ENCODE measurements around the gene CCDC177. TPM values are rescaled to one million over a fixed set of nuclear protein-coding genes. Genes with fewer than 3 reads are reported as not detected.

Gene CCDC177
- total and polyA plus RNA-seq, 9 of the 15 experiments (the other 6 are each of a cell fraction or from before 2014, with no cell fraction given): not detected

DNA sequence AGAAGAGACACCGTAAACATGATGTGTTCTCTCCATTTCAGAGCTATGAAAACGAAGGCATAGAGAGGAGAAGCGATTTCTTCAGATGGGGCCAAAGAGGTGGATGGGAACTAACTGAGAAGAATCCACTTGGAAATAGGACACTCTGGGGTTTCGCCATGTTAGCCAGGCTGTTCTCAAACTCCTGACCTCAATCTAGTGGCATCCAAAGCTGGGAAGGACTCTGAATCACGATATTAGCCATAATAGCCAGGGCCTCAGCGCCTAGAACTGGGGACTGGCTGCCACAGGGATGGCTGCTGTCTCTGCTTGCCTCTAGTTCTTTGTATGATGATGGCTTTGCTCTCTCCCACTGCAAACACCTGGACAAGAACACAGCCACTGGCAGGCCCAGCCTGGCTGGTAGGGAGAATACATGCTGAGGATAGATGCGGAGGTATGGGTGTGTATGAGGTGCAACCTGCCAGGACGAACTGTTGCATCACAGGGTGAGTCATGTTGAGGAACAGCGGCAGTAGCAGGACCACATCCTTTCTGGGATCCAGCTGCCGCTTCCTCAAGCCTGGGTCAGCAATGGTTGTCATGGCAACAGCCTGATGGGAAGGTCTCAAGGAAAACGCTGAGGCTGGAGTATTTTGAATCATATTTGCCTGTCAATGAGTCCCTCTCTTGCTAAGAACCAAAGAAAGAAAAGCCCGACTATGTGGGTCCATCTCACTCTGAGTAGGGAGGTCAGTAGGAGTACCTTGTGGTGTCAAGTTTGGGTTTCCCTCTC is 31.1 kb downstream of the CCDC177 start (continued):
- no peak for TF ChIP-seq ZNF561 (CRISPR knock-in tag; conservative IDR thresholded peaks at IDR 0.05)
- no peak for TF ChIP-seq CCAR2 (IDR thresholded peaks at IDR 0.05; ENCODE audit: low read depth, low read length)
- no peak for TF ChIP-seq TAF9B (IDR thresholded peaks at IDR 0.05; ENCODE audit: partially characterized antibody)

DNA sequence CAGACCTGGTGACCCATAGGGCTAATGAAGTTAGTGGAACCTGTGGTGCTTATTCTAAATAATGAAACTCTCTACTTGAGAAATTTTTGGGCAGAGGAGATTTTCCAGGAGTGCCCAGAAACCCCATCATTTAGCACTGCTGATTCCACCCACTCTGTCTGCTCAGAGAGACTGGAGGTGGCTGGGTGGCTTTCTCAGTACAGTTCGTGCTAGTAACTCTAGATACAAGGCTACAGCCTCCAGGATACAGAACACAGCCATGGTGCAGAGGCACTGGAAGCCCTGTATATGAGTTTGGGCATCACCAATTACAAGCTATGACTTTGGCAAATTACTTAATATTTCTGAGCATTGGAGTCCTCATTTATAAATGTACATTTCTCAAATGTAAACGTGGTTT is 32.4 kb downstream of the CCDC177 start:
- Histone ChIP-seq H3K79me2 (ENCODE audit: control insufficient read depth, insufficient read depth, low read length) (no peaks in the 10 kb centered on the region), H3K9me1 (ENCODE audit: control insufficient read depth, insufficient read depth, low read length) (no peaks in the 10 kb centered on the region), H3K4me2 (ENCODE audit: insufficient read depth, low read length) (no peak overlapping the region), H4K20me1 (replicated peaks; ENCODE audit: control insufficient read depth, insufficient read depth, low read length) (no peaks in the 10 kb centered on the region), H3K36me3 (ENCODE audit: control insufficient read depth, insufficient read depth, low read length) (no peaks in the 10 kb centered on the region), H3K4me3 (no peak overlapping the region), H3K9ac (ENCODE audit: insufficient read depth in 1 of 2, low read depth in 2 of 2, low read length in 2 of 2) (no peak overlapping the region), H3K27me3 (ENCODE audit: control insufficient read depth in 2 of 2, insufficient read depth in 2 of 2, low read length in 2 of 2) (peaks cover 0 to 27% of the 10 kb centered on the region in 2 experiments; a peak in 4 of 5 replicates), H3K4me1 (replicated peaks in 1 of 2; ENCODE audit: control insufficient read depth in 2 of 2, insufficient read depth in 2 of 2, low read length in 2 of 2) (no peaks in the 10 kb centered on the region), H3K9me3 (replicated peaks; ENCODE audit: control insufficient read depth, insufficient read depth, low read depth, low read length) (no peaks in the 10 kb centered on the region), H3K27ac (ENCODE audit: extremely low read depth, low read depth, low read length) (no peak overlapping the region), H2AFZ (ENCODE audit: low read depth, low read length) (no peak overlapping the region)
- intact Hi-C loops (cut with micrococcal nuclease): no loop called here
- CTCF ChIA-PET (ENCODE audit: low intra/inter-chr PET ratio): no interaction called here
- 0% methylated on average over 2 of the region's 2 CpGs for WGBS (ENCODE audit: insufficient coverage, low coverage, missing lambda C conversion rate)
- BruUV-seq (replicated peaks): no TSS peak
- FAIRE-seq (no peak), ATAC-seq (no peak), DNase-seq (ENCODE audit: extremely low read depth in 1 of 4, low spot score in 3 of 4) (no peak)
- POLR2A ChIA-PET: interaction anchor here (0.9 kb wide), 1 partner anchor 21 kb away, joined by 3 read pairs; no protein-coding TSS in a partner anchor
- in situ Hi-C loops (cut with MboI): no loop called here
- TF ChIP-seq MECOM (CRISPR knock-in tag; IDR thresholded peaks at IDR 0.05) (no peak), IRF1 (CRISPR knock-in tag; IDR thresholded peaks at IDR 0.05; ENCODE audit: borderline replicate concordance) (no peak), ZNF217 (CRISPR knock-in tag; IDR thresholded peaks at IDR 0.05) (no peak), CXXC5 (CRISPR knock-in tag; IDR thresholded peaks at IDR 0.05) (no peak)
